Heart left ventricle (tissue), 16 donors: ENCODE measurements around the gene FRMD4B. TPM values are rescaled to one million over a fixed set of nuclear protein-coding genes. Genes with fewer than 3 reads are reported as not detected.

Experiments used
- ATAC-seq, 4 donors: fragments of 200-7000 bp; cut with Tn5 transposase; one replicate each; pipeline ENCODE4 v1.9.1; 2020 to 2022; ENCODE audit warnings: moderate library complexity in 4 of 4, mild to moderate bottlenecking in 3 of 4, moderate number of reproducible peaks in 1 of 4
- DNase-seq, 5 donors: peaks; one replicate each; pipeline ENCODE4 v3.0.0-alpha.2; 2020
- H3K27ac ChIP-seq, 12 donors: fragments of 200-600 bp; sonication (generic) in 4 of 12; one replicate each; pipeline versions ENCODE4 v1.5.0 to v1.8.0; 2016 to 2022; ENCODE audit warnings: mild to moderate bottlenecking in 2 of 12
- H3K27me3 ChIP-seq, 9 donors: fragments of 200-600 bp; sonication (generic) in 2 of 9; one replicate each; pipeline versions ENCODE4 v1.5.1 to v1.8.0; 2016 to 2022; ENCODE audit warnings: mild to moderate bottlenecking in 3 of 9
- H3K36me3 ChIP-seq, 9 donors: fragments of 200-600 bp; sonication (generic) in 2 of 9; one replicate each; pipeline versions ENCODE4 v1.5.0 to v1.8.0; 2018 to 2022; ENCODE audit warnings: mild to moderate bottlenecking in 2 of 9
- H3K4me1 ChIP-seq, 12 donors: fragments of 200-600 bp; sonication (generic) in 4 of 12; one replicate each; pipeline versions ENCODE4 v1.5.0 to v1.8.0; 2016 to 2022; ENCODE audit warnings: mild to moderate bottlenecking in 3 of 12
- H3K4me3 ChIP-seq, 12 donors: fragments of 200-600 bp; sonication (generic) in 4 of 12; one replicate each; pipeline versions ENCODE4 v1.5.0 to v1.8.0; 2017 to 2022; ENCODE audit warnings: mild to moderate bottlenecking in 9 of 12, moderate library complexity in 4 of 12
- H3K9me3 ChIP-seq, 12 donors: fragments of 200-600 bp; sonication (generic) in 4 of 12; one replicate each; pipeline versions ENCODE4 v1.5.0 to v1.8.0; 2016 to 2022; ENCODE audit warnings: mild to moderate bottlenecking in 1 of 12
- POLR2A ChIP-seq, 2 donors: fragments of 450-650 bp; IDR thresholded peaks; one replicate each; pipeline ENCODE4 v1.6.1; 2017; ENCODE audit warnings: antibody characterized with exemption in 2 of 2, mild to moderate bottlenecking in 2 of 2, moderate library complexity in 2 of 2
- WGBS, 4 donors: extraction: QIAGEN DNeasy Blood & Tissue Kit in 2 of 4; methylation state at CpG; one replicate each; pipeline versions ENCODE4 v1.1.5 to v1.1.7; 2013 to 2018; 5-methylcytosine and 5-hydroxymethylcytosine counted together
- intact Hi-C, 10 donors: fragments of 100-400 bp; cut with DNase I; formaldehyde crosslinking; loops; one replicate each; pipeline versions ENCODE4 v1.11.1 to v1.14.2; 2022
- polyA plus RNA-seq, 2 donors: library from polyadenylated mRNA; stranded (reverse); fragments of 200-250 nt; gene quantifications; one replicate each; pipeline ENCODE4 v1.2.3, GENCODE V29; 2013
- total RNA-seq, 9 donors: library from RNA; depleted of rRNA in 2 of 9; stranded (reverse); fragments of >200 nt in 2 of 9; fragmentation: NEBNext Ultra II Directional in 3 of 9; extraction: Animal tissue kit (Norgen Biotek cat#: 25700) in 3 of 9; gene quantifications; one replicate each; pipeline versions ENCODE4 v1.1.0 to v1.2.4, GENCODE V29; 2016 to 2023
- TF ChIP-seq, protein P1 (sequence below), 12 donors: fragments of 200-600 bp; sonication (generic) in 4 of 12; IDR thresholded peaks; one replicate each; pipeline versions ENCODE4 v1.5.0 to v1.8.0; 2018 to 2022; ENCODE audit warnings: antibody characterized with exemption in 12 of 12, mild to moderate bottlenecking in 5 of 12
- donor health status: ischemic (EF 13 %, LVEDD 7.1; RV severe dilation, severe dysfunction).
- donor health status: healthy with polysubstance abuse.
- donor health status: DM: no; HTN: yes; CAD: no.
- donor health status: DM: no; HTN: no; CAD: no.
- donor health status: ischemic (EF 25% LVEDD 6.9; RV normal size, moderate dysfunction).
- donor health status: ischemic (EF 25% LVEDD 5.7; RV mildly dilated, moderate dysfunction).
- donor health status: healthy.
- donor health status: DM: yes; HTN: yes; CAD: no.
- donor health status: ischemic (EF 35%, LVEDD 5.7; RV mildly dilated, moderate dysfunction).
- donor health status: nonischemic (EF 11% LVEDD 7.7; RV severe dilation, severe dysfunction).
- donor health status: DM: yes; HTN: yes; CAD: no.
- donor health status: PGD.
- donor health status: ischemic (EF 29% LVEDD 5.4; RV normal size, mild dysfunction).
- donor health status: nonischemic (EF 23%, LVEDD 6.1; RV moderate dilation, normal function).

The FRMD4B gene
- total and polyA plus RNA-seq, 11 donors: 3.4 to 42.8 (median 10.9) TPM

DNA sequence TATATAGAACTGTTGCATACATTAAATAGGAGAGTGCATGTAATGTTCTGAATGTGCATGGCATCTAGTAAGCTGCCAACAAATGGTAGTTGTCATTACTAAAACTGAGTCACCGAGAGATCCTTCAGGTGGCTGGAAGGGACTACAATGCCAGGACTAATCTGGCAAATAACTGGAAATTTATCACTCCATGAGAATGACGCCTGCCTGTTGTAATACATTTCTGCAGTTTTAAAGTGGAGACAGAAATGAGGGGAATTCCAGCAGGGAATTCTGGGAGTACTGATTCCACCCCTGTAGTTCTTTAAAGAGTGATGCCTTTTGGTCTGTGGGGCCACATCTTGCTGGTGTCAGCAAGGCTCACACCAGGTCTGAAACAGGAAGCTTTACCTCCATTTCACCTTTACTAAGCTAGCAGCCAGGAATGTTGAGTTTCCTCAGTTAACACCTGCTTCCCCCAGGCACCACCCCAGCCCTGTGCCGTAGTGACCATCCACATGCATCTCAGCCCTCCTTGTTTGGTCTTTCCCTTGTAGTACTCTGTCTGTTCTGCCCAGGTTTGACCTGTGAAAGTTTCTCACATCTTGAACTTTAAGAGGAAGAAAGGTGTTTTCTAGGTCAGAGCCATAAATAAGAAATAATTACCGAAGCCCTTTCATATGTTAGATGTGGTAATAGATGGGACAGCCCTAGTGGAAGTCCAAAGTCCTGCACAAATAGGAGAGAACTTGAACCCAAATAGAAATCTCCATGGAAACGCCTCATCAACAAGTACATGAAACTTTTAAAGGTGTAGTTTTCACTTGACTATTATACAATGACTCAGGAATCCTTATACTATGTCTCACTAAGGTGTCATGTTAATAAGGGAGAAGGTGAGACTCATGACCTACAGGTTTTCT is 206.8 kb downstream of the FRMD4B start:
- no peak for TF ChIP-seq POLR2A (IDR thresholded peaks at IDR 0.05)
- TF ChIP-seq, protein P1, sequence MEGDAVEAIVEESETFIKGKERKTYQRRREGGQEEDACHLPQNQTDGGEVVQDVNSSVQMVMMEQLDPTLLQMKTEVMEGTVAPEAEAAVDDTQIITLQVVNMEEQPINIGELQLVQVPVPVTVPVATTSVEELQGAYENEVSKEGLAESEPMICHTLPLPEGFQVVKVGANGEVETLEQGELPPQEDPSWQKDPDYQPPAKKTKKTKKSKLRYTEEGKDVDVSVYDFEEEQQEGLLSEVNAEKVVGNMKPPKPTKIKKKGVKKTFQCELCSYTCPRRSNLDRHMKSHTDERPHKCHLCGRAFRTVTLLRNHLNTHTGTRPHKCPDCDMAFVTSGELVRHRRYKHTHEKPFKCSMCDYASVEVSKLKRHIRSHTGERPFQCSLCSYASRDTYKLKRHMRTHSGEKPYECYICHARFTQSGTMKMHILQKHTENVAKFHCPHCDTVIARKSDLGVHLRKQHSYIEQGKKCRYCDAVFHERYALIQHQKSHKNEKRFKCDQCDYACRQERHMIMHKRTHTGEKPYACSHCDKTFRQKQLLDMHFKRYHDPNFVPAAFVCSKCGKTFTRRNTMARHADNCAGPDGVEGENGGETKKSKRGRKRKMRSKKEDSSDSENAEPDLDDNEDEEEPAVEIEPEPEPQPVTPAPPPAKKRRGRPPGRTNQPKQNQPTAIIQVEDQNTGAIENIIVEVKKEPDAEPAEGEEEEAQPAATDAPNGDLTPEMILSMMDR (IDR thresholded peaks at IDR 0.05): no peak
- 69 to 72% (median 71%) methylated on average over 5 of the region's 5 CpGs for WGBS, 4 donors
- Histone ChIP-seq H3K4me3 (no peak overlapping the region), H3K9me3 (no peaks in the 10 kb centered on the region), H3K27ac (peak overlapping the region in 3 of 12 donors; percentile 7 to 43 (median 25)), H3K36me3 (peaks cover 0 to 85% (median 54%) of the 10 kb centered on the region in 9 donors), H3K27me3 (no peaks in the 10 kb centered on the region), H3K4me1 (peaks cover 0 to 54% (median 28%) of the 10 kb centered on the region in 12 donors)
- intact Hi-C loops: loop anchor here in 2 of 10 donors (5.0 to 10.0 kb wide), 2 partner anchors 46 to 78 kb away; no protein-coding TSS in a partner anchor
- ATAC-seq (peak in 1 of 4 donors; percentile 18), DNase-seq (no peak)

DNA sequence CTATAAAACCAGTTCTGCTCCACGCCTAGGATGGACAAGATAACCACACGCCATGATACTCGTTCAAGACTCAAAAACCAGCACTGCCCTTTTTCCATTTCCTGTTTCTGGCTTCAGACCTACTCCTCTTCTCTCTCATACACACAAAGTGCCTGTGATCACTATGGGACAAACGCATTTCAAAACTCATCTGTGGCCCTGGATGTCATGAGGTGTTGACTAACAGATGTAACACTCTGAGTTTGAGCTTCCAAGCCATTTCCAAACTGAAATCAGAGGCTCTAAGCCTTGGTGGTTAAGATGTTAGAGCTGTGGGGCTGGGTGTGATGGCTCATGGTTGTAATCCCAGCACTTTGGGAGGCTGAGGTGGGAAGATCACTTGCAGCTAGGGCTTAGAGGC is 207.8 kb downstream of the FRMD4B start:
- TF ChIP-seq, protein P1 (IDR thresholded peaks at IDR 0.05): no peak
- no peak for TF ChIP-seq POLR2A (IDR thresholded peaks at IDR 0.05)
- Histone ChIP-seq H3K27me3 (no peaks in the 10 kb centered on the region), H3K36me3 (peaks cover 0 to 81% (median 47%) of the 10 kb centered on the region in 9 donors), H3K27ac (no peak overlapping the region), H3K9me3 (no peaks in the 10 kb centered on the region), H3K4me3 (no peak overlapping the region), H3K4me1 (peaks cover 0 to 54% (median 28%) of the 10 kb centered on the region in 12 donors)
- ATAC-seq: no peak
- no peak for DNase-seq
- 91 to 95% (median 92%) methylated on average over 4 of the region's 4 CpGs for WGBS, 4 donors
- intact Hi-C loops: loop anchor here in 2 of 10 donors (5.0 to 10.0 kb wide), 2 partner anchors 47 to 79 kb away; no protein-coding TSS in a partner anchor

DNA sequence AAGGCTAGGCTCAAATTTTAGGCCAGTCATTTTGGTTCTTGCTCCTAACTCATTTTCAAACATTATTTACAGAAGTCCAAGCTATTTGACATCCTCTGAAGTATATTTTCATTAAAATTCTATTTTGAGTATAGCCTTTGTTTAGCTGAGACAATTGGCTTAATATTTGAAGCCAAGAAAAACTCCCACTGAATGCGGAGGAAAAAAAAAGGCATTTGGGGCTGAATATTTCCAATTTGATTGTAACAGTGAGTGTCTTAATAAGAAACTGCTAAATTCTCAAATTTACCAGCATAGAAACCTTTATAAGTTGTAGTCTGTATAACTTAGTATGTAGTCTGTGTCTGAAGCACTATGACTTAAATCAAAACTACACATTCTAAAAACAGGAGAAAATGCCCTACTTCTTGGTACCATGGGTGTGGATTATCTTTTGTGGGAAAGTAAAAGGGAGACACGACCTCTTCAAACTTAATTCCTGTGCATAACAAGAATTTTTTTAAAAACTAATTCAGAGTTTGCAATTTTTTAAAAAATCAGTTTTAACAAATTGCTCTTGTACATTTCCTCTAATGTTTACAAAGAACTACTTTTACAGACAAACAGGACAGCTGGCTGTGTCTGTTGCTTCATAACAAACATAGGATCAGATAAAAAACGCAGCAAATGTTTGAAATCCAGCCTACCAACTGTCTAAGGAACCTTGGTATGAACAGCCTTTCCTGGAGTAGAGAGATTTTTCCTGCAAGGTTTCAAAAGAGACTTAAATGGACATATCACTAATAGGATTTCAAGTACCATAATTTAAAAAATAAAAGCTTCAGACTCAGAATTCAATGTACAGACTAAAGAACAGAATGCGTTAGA is 210.8 kb downstream of the FRMD4B start:
- H3K27ac ChIP-seq: peak overlapping the region in 6 of 12 donors; percentile 0 to 60 (median 22)
- H3K9me3 ChIP-seq: no peaks in the 10 kb centered on the region
- peaks cover 0 to 79% (median 49%) of the 10 kb centered on the region in 9 donors for H3K36me3 ChIP-seq
- H3K27me3 ChIP-seq: no peaks in the 10 kb centered on the region
- 60 to 66% (median 62%) methylated on average over 4 of the region's 4 CpGs for WGBS, 4 donors
- peak in 1 of 4 donors; percentile 39 for ATAC-seq
- H3K4me3 ChIP-seq: no peak overlapping the region
- intact Hi-C loops: loop anchor here in 2 of 10 donors (5.0 to 10.0 kb wide), 2 partner anchors 50 to 82 kb away; no protein-coding TSS in a partner anchor
- H3K4me1 ChIP-seq: peaks cover 0 to 39% (median 19%) of the 10 kb centered on the region in 12 donors
- DNase-seq: no peak
- TF ChIP-seq, protein P1 (IDR thresholded peaks at IDR 0.05): no peak
- TF ChIP-seq POLR2A (IDR thresholded peaks at IDR 0.05): no peak
